Measurements from ENCODE around the gene HIGD2B.
"Not testable (repeated sequence)": the region's sequence is repeated elsewhere in the genome, so short reads cannot be mapped to it uniquely, and the experiment has no call there.

Gene HIGD2B, protein sequence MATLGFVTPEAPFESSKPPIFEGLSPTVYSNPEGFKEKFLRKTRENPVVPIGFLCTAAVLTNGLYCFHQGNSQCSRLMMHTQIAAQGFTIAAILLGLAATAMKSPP

GRCh38 chr15:72685925-72686794 is at the start of gene HIGD2B, which contains the start of gene BBS4:
Gene HIGD2B (minus strand): TSS chr15:72686182. CDS start chr15:72676374, 9,808 bp downstream.
Gene BBS4 (plus strand): TSS chr15:72686207. CDS start chr15:72686228, 21 bp downstream.
- peak; percentile 91 for DNase-seq

DNA sequence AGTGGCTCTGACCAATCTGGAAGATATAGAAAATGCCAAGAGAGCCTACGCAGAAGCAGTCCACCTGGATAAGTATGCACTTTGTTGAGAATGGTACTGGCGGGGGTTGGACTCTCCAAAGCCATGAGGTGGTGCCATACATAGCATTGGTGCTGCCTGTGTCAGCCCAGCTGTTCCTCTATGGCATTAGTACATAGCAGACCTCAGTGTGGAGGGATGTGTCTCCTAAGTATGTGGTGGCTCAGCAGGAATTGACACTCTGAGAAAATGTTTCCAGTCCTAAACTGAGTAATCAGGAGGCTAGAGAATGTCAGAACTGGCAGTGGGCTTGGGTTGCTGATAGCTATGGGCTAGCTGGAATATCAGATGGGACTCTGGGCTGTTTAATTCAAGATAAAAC is 49.1 kb upstream of the HIGD2B start:
- no peak for DNase-seq

- DNase-seq: no peak
These were observed 48.2 kb upstream of the HIGD2B start for GRCh38 chr15:72733941-72734738.

DNA sequence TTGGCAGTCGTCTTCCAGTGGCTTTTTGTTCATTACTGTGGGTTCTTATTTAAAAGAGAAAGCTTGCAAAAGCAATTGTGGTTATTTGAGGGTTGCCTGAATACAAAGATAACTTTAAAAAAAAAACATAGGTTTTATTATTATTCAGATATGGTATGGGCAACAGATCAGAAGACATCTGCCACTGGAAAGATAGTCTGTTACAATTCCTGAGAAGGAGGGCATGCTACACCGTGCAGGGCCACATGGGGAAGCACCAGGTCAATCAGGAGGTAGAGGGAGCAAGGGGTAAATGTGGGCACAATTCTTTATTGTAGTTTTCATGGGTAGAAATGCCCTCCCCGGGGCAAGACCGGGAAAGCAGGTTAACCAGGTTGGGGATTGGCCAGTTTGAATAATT is 46.5 kb upstream of the HIGD2B start:
- DNase-seq: no peak

- no peak for DNase-seq
These were observed 46.1 kb upstream of the HIGD2B start for GRCh38 chr15:72732086-72732485.

DNA sequence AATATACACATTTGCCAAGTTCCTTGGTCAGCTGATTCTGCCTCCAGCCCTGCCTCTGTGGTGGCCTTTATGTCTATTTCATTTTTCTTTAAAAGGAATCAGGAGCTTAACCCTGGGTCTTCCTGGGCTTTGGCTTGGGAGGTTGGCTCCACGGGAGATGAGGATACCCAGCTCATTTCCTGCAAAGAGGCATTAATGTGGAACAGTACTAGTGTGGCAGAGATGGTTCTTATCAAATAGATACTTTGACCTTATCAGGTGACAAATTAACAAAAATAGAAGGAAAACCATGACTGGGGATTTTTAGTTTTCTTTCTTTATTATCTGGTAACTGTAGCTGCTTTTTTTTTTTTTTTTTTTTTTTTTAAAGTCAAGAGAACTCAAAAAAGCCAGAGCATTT is 42.8 kb upstream of the HIGD2B start:
- DNase-seq: no peak

- not testable (repeated sequence) for DNase-seq
These were observed 42.3 kb upstream of the HIGD2B start for GRCh38 chr15:72728249-72728648.

- no peak for DNase-seq
These were observed 41.2 kb upstream of the HIGD2B start for GRCh38 chr15:72727154-72727553.

GRCh38 chr15:72725851-72726250 is 39.9 kb upstream of the HIGD2B start:
- DNase-seq: not testable (repeated sequence)

DNA sequence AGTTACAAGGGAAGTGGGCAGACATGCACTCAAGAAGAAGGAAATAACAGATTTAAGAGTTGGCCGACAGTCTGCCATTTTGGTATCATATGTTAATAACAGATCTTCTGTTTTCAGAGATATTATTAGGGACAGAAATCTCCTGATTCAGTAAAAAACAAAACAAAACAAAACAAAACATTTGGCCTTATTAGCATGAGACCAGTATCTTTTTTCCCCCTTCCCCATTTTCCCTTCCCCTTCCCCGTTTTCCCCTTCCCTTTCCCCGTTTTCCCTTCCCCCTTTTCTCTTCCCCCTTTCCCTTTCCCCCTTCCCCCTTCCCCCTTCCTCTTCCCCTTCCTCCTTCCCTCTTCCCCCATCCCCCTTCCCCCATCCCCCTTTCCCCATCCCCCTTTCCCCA is 39.5 kb upstream of the HIGD2B start:
- DNase-seq: no peak

- DNase-seq: no peak
These were observed 38.0 kb upstream of the HIGD2B start for GRCh38 chr15:72724028-72724427.

DNA sequence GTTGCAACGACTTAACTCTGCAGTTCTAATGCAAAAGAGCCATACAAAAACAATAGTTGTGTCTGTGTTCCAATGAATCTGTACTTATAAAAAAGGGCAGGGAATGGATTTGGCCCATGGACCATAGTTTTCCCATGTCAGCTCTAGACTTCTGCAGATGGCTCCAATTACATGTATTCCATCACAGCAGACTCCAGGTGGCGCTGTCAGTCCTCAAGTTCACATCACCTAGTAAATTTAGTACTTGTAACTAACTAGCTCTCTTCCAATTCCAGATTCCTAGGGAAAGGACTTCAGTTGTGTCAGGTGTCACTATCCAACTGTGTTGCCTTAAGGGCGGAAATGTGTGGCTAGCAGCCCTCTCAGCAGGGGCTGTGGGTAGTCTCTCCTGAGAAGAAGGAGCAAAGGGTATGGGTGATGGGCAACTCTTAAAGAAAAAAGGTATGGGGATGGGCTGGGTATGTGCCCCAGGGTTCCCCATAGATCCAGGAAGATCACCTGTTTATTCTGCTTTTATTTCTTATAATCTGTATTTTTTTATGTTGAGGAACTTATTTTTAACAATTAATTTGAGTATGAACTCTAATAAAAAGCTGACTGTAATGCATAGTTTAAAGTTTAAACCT is 36.2 kb upstream of the HIGD2B start:
- DNase-seq: peak; percentile 78

GRCh38 chr15:72708551-72709303 is 22.7 kb upstream of the HIGD2B start:
- not testable (repeated sequence) for DNase-seq

GRCh38 chr15:72706266-72706665 is 20.3 kb upstream of the HIGD2B start:
- no peak for DNase-seq

DNA sequence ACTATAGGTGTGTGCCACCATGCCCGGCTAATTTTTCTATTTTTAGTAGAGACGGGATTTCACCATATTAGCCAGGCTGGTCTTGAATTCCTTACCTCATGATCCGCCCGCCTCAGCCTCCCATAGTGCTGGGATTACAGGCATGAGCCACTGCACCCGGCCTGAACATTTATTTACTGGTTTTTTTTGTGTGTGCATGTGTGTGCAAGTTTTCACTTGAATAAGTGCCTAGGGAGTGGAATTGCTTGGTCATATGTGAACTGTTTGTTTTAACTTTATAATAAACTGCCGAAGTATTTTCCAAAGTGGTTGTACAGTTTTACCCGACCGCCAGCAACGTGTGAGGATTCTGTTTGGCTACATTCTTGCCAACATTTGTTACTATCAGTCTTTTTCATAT is 14.1 kb upstream of the HIGD2B start:
- no peak for DNase-seq

DNA sequence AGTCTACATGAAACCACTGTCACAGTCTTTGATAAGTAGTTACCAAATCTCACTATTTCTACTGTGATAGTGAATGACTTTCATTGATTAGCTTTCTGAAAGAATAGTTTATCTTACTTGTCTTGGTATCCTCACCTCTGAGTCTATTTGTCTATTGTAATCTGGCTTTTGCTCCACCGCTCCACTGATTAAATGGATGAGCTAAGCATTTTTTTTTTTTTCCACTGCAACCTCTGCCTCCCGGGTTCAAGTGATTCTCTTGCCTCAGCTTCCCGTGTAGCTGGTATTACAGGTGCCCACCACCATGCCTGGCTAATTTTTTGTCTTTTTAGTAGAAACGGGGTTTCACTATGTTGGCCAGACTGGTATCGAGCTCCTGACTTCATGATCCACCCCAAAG is 13.0 kb upstream of the HIGD2B start:
- no peak for DNase-seq

GRCh38 chr15:72690938-72691337 is 5.0 kb upstream of the HIGD2B start:
- no peak for DNase-seq

DNA sequence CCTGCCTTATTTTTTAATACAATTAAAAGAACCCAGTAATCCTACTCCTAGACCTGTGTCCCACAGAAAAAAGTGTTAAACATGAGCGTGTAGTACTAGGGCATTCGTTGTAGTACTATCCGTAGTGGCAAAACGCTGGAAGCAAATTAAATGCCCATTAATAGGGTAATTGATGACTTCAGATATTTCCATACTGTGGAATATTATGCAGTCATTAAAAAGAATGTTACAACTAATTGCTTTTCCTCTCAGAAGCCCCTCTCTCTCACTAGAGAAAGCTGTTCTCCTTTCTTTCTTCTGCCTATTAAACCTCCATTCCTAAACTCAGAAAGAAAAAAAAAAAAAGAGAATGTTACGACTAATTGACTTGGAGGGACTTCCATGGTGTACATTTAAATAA is 2.7 kb upstream of the HIGD2B start:
- DNase-seq: no peak

- DNase-seq: no peak
These were observed 569 bp downstream of the HIGD2B start for GRCh38 chr15:72685301-72685924.

- DNase-seq: no peak
These were observed 3.2 kb downstream of the HIGD2B start for GRCh38 chr15:72682772-72683171.

GRCh38 chr15:72680931-72681330 is 5.1 kb downstream of the HIGD2B start:
- no peak for DNase-seq

DNA sequence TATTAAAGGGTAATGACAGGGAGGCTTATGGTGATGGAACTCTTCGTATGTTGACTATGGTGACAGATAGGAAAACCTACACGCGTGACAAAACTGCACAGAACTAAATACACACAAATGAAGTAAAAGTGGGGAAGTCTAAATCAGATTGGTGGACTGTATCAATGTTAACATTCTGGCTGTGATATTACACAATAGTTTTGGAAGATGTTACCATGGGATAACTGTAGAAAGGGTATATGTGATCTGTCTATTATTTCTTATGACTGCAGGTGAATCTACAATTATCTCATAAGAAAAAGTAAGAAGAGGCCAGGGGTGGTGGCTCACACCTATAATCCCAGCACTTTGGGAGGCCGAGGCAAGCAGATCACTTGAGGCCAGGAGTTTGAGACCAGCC is 9.1 kb downstream of the HIGD2B start:
- no peak for DNase-seq
